HG03103 (cell line): ENCODE data around the gene FRMD1.

ENCODE experiments used
- ATAC-seq: cut with Tn5 transposase; IDR thresholded peaks from one replicate; pipeline ENCODE4 v1.9.1; 2021; ENCODE audit warnings: low read depth; ENCODE audit not compliant: unreplicated experiment

The FRMD1 gene

DNA sequence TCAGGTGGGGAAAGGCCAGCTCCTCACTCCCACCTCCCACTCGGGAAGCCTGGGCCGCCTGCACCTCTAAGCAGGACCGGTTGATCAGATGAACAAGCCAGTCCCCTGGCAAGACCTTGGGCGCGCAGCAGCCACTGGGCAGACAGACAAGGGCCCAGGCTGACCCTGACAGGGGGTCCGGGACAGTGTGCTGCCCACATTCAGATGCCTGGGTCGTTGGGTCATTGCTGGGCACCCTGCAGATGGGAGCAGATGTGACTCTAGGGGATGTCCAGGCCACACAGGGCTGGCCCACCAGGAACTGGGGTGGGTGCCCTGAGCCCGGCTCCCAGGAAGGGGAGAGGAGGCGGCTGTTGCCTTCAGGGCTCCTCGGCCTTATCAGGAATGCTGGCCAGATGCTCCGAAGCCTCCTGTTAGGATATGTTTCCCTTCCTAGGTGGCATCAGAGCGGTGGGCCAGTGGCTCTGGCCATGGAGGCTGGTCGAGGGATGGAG lies 17.3 kb upstream of the FRMD1 start:
- ATAC-seq: no peak

GRCh38 chr6:168095716-168096250 lies 16.8 kb upstream of the FRMD1 start:
- ATAC-seq: no peak

DNA sequence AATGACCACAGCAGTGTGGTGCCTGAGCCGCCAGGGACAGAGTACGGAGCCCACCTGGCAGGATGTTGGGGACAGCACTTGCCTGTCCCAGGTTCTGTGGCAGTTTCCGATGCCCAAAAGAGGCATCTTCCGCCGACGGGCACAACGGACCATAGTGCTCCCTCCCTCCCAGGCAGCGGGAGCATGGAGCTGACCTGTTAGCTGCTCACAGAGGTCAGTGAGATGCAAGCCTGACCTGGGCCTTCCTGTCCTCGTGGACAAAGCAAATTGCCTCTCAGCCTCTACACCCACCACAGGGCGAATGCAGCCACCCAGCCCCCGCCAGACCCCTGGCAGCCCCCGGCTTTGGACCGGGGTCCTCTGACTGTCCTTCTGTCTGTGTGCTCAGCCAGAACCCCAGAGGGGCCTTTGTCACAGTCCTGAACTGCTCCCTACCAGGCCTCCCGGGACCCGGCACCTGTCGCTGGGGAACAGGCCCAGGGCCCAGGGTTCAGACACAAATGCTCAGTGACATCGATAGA lies 16.2 kb upstream of the FRMD1 start:
- no peak for ATAC-seq

DNA sequence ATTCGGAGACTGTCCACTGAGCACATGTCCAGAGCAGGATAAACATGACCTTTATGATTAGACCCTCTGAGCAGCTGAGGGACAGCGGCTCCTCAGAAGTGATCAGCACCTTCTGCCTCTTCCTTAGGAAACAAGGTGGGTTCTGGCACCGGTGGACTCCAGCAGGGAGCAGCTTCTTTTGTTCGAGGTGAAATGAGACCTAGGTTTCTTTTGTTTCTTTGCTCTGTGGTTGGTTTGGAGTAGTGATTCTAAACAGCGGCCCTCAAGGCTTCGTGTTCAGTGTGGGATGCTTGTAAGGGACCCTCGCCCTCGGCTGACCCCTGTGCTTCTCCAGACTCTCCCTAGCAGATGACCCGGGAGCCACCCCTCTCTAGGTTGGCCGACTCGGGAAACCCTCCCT lies 14.6 kb upstream of the FRMD1 start:
- no peak for ATAC-seq

- no peak for ATAC-seq
These were observed 14.1 kb upstream of the FRMD1 start for GRCh38 chr6:168093071-168093505.

DNA sequence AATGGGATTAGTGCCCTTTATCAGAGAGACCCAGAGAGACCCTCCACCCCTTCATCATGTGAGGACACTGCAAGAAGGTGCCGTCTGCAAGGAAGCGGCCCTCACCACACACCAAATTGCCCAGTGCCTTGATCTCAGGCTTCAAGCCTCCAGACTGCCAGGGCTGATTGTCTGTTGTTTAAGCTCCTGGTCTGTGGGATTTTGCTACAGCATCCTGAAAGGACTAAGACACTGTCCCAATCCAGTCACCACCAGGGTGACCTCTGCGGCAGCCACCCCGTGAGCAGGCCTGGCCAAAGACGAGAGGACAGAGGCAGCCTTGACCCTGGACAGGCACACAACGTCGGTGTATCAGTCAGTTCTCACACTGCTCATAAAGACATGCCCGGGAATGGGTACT lies 13.5 kb upstream of the FRMD1 start:
- no peak for ATAC-seq

DNA sequence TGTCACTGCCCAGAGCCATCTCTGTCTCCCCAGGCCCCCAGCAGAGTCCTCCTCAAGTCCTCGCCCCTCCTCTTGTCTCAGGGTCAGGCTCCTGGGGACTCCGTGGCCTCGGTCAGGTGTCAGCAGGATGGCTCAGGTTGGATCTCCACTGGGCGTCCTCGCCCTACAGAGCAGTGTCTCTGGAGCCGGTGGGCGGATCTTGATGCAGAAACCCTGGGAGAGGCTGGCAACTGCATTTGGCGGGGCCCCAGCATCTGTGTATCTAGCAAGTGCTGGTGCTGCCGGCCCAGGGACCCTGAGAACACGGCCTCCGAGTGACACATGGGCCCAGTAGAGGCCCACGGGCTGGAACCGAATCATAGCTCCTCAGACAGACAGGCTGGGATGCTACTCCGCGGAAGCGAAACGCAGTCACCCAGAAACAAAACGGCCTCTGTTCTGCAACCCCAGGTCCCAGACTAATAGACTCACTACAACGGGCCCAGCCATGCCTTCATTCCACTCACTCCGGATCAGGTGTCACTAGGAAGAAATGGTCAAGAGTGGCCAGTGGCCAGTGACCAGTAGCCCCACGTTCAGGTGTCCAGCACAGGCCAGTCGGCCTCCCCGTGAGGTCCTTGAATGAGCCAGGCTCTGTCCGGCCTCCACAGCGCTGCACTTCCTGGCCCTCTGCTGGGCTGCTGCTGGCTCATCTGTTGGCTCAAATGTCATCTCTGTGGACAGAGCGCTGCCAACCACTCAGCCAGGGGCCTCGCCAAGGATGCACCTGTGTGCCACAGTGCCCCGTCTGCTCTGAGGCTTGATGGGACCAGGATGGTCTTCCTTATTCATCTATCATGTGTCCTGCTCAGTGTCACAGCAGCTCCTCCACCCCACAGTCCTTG lies 12.6 kb upstream of the FRMD1 start:
- ATAC-seq: no peak

- no peak for ATAC-seq
These were observed 11.7 kb upstream of the FRMD1 start for GRCh38 chr6:168090706-168091105.

- no peak for ATAC-seq
These were observed 11.2 kb upstream of the FRMD1 start for GRCh38 chr6:168090064-168090690.

DNA sequence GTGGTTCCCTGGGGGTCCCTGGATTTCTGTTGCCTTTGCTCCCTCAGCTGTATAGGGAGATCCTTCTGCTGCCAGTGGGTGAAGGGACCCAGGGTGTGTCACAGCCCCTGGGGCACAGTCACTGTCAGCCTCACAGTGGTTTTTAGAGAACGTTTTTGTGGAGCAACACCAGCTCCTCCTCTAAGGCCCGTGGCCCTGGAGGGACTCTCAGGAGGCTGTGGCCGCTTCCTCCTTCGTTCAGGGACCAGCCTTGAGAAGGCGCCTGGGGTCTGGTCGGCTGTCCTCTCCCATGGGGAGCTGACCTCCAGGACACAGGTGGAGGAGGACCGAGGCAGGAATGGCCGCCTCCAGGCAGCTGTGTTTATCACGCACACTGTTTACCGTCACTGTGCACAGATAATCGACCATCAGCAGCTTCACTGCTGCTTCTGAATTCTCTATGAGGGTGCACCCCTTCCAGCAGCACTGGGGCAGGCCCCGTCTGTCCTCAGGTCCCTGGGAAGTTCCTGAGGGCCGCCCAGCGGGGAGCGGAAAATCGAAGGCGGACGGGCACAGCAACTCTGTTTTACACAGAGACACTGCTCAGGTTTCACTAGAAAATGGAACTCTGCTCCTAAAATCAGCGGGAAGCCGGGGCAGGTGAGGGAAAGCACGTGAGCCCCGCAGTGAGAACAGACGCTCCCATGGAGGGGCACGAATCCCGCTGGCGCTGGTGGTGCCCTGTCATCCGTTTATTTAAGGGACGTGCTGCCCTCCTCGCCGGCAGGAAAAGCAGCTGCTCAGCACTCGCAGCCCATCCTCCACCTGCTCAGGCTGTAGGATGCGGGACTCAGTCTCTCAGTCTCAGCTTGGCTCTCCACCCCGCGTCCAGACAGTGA lies 10.4 kb upstream of the FRMD1 start:
- no peak for ATAC-seq

- no peak for ATAC-seq
These were observed 9.4 kb upstream of the FRMD1 start for GRCh38 chr6:168088161-168089053.

- ATAC-seq: no peak
These were observed 8.6 kb upstream of the FRMD1 start for GRCh38 chr6:168087436-168088160.

DNA sequence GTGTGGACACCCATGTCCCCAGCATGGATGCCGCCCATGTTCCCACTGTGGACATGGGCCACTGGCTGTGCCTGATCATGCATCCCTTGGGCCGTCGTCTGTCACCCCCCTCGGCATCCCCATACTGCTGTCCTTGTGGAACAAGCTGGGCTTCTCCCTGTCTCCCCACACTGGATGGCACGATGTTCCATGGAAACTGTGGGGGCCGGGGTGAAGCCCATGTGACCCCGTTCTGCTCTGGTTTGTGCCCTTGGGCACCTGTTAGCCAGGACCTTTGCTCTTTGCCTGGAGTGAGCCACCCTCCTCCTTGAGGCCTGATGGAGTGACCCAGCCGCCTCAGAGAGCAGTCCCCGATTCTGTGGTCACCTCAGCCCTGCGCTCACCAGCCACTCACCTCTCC lies 7.6 kb upstream of the FRMD1 start:
- no peak for ATAC-seq

- ATAC-seq: no peak
These were observed 7.1 kb upstream of the FRMD1 start for GRCh38 chr6:168086066-168086465.

DNA sequence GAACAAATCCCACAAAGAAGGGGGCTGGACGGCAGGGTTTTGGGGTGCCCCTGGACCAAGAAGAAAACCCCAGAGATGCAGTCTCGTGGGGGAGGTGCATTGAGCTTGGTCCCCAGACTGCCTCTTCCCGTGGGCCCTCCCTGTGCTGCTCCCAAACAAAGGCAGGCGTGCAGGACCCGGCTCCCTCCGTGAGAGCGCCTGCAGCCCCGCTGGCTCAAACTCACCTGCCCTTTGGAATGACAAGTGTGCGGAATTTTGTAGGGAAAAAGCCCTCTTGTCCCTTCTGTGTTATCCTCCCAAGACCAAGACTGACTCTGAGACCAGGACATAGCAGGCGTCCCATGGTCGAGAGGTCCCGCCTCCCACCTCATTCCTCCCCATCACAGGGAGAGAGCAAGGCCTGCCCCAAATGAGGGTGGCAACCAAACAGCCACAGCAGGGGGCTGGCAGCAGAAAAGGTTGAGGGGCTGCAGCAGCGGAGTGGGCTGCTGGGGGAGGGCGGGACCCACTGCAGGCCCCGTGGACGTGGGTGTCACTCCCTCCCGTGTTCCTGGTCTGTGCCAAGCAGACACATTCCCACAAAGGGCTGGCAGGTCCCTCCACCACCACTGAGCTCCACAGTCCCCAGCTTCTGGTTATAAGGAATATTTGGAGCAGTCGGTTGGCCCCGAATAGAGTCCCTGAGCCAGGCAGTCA lies 5.6 kb upstream of the FRMD1 start:
- ATAC-seq: no peak

DNA sequence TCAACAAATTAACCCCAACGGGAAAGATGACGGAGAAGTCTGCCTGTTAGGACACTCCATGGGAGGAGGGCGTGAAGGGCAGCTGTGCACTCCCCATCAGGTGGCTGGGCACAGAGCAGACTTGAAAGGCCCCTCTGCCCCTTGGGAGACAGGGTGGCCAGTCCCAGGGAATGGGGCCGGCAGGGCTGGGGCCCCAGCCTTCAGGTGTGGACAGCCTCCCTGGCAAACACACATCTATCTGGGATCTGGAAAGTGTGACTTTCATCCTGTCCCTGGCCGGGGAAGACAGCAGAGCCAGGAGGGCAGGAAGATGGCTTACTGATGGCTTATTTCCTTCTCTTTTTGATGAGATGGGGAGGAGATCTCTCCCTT lies 4.5 kb upstream of the FRMD1 start:
- ATAC-seq: no peak

- no peak for ATAC-seq
These were observed 4.0 kb upstream of the FRMD1 start for GRCh38 chr6:168082860-168083513.
